ENCODE results near the gene TBCD.

- TF ChIP-seq POLR2AphosphoS5 (IDR thresholded peaks at IDR 0.05) (no peak), POLR2A (IDR thresholded peaks at IDR 0.05) (no peak)
Observed at GRCh38 chr17:82801377-82801970, 49.6 kb downstream of the TBCD start.
